MCF 10A (cell line): ENCODE measurements around the gene PRRT3. TPM values are rescaled to one million over a fixed set of nuclear protein-coding genes. Genes with fewer than 3 reads are reported as not detected.
"Not testable (repeated sequence)": the region's sequence is repeated elsewhere in the genome, so short reads cannot be mapped to it uniquely, and the experiment has no call there.

Source experiments
- BruUV-seq: library from RNA; stranded (reverse); fragments of 400-500 nt; replicated peaks from 2 replicates; lab custom pipeline; 2021; lab: Mats Ljungman, UMichigan
- CTCF ChIA-PET: fragments of 300-600 bp; sonication (Branson Sonifier 250); formaldehyde crosslinking; extraction: SDS; loops from one replicate; lab custom pipeline; 2021; ENCODE audit warnings: antibody characterized with exemption, inconsistent platforms; lab: Yijun Ruan, JAX
- POLR2A ChIA-PET: fragments of 300-600, 350-650 bp; sonication (Branson Sonifier 250); formaldehyde crosslinking; extraction: SDS; loops from one replicate; lab custom pipeline; 2020; ENCODE audit warnings: antibody characterized with exemption, inconsistent platforms; lab: Yijun Ruan, JAX
- DNase-seq: peaks from one replicate; pipeline ENCODE4 v3.0.0-alpha.2; 2018; ENCODE audit not compliant: unreplicated experiment
- H3K27ac Mint-ChIP-seq: one replicate; pipeline ENCODE4 v1.8.0; 2022; ENCODE audit warnings: mild to moderate bottlenecking, low read depth, mixed read lengths; ENCODE audit not compliant: unreplicated experiment
- H3K27me3 Mint-ChIP-seq: one replicate; pipeline ENCODE4 v1.8.0; 2022; ENCODE audit warnings: mixed read lengths; ENCODE audit not compliant: insufficient read depth, unreplicated experiment
- H3K36me3 Mint-ChIP-seq: one replicate; pipeline ENCODE4 v1.8.0; 2022; ENCODE audit warnings: mild to moderate bottlenecking, moderate library complexity, mixed read lengths; ENCODE audit not compliant: insufficient read depth, unreplicated experiment
- H3K4me1 Mint-ChIP-seq: one replicate; pipeline ENCODE4 v1.8.0; 2022; ENCODE audit warnings: mixed read lengths; ENCODE audit not compliant: insufficient read depth, unreplicated experiment
- H3K4me3 Mint-ChIP-seq: one replicate; pipeline ENCODE4 v1.8.0; 2022; ENCODE audit warnings: mild to moderate bottlenecking, moderate library complexity, mixed read lengths; ENCODE audit not compliant: unreplicated experiment
- H3K9me3 Mint-ChIP-seq: one replicate; pipeline ENCODE4 v1.8.0; 2022; ENCODE audit warnings: mixed read lengths; ENCODE audit not compliant: unreplicated experiment
- intact Hi-C: fragments of 100-400 bp; cut with micrococcal nuclease; formaldehyde crosslinking; loops from 2 replicates; pipeline ENCODE4 v1.14.1; 2022
- total RNA-seq: library from RNA; stranded (reverse); gene quantifications from 2 replicates; pipeline ENCODE4 v1.2.3, GENCODE V29; 2022
- TF ChIP-seq, protein P1 (sequence below): fragments of 200-600 bp; IDR thresholded peaks from one replicate; pipeline ENCODE4 v1.8.0; 2022; ENCODE audit warnings: antibody characterized with exemption, mild to moderate bottlenecking; ENCODE audit not compliant: unreplicated experiment

PRRT3 gene
- total RNA-seq, 1 experiment from 2014 or later, result 1.3 TPM

- H3K9me3 Mint-ChIP-seq, result peaks cover 6% of the 10 kb centered on the region
- DNase-seq, result no peak
- peak overlapping the region; percentile 33 for H3K4me3 Mint-ChIP-seq
- intact Hi-C loops, result no loop called here
- no peaks in the 10 kb centered on the region for H3K27me3 Mint-ChIP-seq
- peaks cover 11% of the 10 kb centered on the region for H3K36me3 Mint-ChIP-seq
- TF ChIP-seq, protein P1, sequence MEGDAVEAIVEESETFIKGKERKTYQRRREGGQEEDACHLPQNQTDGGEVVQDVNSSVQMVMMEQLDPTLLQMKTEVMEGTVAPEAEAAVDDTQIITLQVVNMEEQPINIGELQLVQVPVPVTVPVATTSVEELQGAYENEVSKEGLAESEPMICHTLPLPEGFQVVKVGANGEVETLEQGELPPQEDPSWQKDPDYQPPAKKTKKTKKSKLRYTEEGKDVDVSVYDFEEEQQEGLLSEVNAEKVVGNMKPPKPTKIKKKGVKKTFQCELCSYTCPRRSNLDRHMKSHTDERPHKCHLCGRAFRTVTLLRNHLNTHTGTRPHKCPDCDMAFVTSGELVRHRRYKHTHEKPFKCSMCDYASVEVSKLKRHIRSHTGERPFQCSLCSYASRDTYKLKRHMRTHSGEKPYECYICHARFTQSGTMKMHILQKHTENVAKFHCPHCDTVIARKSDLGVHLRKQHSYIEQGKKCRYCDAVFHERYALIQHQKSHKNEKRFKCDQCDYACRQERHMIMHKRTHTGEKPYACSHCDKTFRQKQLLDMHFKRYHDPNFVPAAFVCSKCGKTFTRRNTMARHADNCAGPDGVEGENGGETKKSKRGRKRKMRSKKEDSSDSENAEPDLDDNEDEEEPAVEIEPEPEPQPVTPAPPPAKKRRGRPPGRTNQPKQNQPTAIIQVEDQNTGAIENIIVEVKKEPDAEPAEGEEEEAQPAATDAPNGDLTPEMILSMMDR, result no peak
- ChIA-PET CTCF (interaction anchor here (1.1 to 1.3 kb wide), 2 partner anchors 13 to 14 kb away, joined by 3 read pairs; no protein-coding TSS in a partner anchor), POLR2A (interaction anchor here (0.5 to 3.4 kb wide), 7 partner anchors 8 to 106 kb away, joined by 3 to 98 read pairs (median 14); partner anchors contain the start of genes ARPC4, CRELD1, IL17RC and RPUSD3)
- H3K27ac Mint-ChIP-seq, result peak overlapping the region; percentile 79
- H3K4me1 Mint-ChIP-seq, result peaks cover 63% of the 10 kb centered on the region
- no TSS peak for BruUV-seq
Observed at GRCh38 chr3:9899289-9899791, 52.9 kb downstream of the PRRT3 start.

GRCh38 chr3:9898467-9899241 lies 53.6 kb downstream of the PRRT3 start:
- Mint-ChIP-seq H3K4me3 (peak overlapping the region; percentile 33), H3K9me3 (peaks cover 6% of the 10 kb centered on the region), H3K27me3 (no peaks in the 10 kb centered on the region), H3K27ac (peak overlapping the region; percentile 79), H3K4me1 (peaks cover 64% of the 10 kb centered on the region), H3K36me3 (peaks cover 18% of the 10 kb centered on the region)
- ChIA-PET CTCF (interaction anchor here (0.7 to 1.2 kb wide), 3 partner anchors 12 to 50 kb away, joined by 3 to 6 read pairs (median 4); no protein-coding TSS in a partner anchor), POLR2A (interaction anchor here (0.9 to 3.4 kb wide), 13 partner anchors 9 to 138 kb away, joined by 3 to 98 read pairs (median 9); partner anchors contain the start of genes ARPC4, CRELD1, IL17RC and JAGN1)
- TF ChIP-seq, protein P1, result no peak
- peak; percentile 70 for DNase-seq
- no TSS peak for BruUV-seq
- intact Hi-C loops, result no loop called here

DNA sequence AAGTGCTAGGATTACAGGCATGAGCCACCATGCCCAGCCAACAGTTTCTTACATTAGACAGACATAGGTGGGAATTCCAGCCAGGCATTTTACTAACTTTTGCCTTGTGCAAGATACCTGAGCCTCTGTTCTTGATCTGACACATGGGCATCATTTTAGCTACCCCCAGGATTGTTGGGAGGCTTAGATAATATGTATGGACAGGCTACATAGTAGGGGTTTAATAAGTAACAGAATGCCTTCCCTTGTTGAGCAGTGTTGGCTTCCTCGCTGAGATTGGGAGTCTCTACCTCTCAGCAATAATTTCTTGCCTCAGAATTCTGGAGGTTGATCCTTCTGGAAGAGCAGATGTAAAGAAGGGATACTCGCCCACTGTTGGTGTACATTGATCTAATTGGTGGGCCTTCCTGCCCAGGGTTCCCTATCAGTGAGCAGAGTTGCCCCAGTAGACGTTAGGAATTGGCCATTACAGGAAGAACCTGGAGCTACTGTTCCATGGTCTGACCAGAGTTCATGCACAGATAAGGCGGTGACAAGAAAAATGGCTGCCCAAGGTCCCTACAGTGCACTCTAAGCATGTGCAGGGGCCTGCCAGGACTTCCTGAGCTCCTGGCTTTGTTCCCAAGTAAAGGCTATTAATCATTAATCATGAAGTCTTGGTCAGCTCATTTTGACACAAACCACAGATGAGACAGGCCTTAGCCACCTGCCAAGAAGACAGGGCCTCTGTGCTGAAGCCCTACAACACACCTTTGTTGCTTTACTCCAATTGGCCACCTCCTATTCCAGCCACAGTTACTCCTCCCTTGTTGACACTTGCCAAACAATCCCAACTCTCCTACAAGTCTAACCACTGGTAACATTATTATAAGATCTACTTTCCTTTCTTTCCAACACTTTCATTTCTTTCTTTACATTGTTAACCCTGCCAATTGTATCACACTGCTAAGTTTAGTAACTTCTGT lies 54.5 kb downstream of the PRRT3 start:
- intact Hi-C loops, result loop anchor here (2.0 kb wide), 1 partner anchor 49 kb away; no protein-coding TSS in a partner anchor
- DNase-seq, result peak; percentile 96
- Mint-ChIP-seq H3K4me3 (peak overlapping the region; percentile 33), H3K4me1 (peaks cover 59% of the 10 kb centered on the region), H3K9me3 (peaks cover 6% of the 10 kb centered on the region), H3K27ac (peak overlapping the region; percentile 79), H3K36me3 (peaks cover 28% of the 10 kb centered on the region), H3K27me3 (no peaks in the 10 kb centered on the region)
- TF ChIP-seq, protein P1, result no peak
- CTCF ChIA-PET, result interaction anchor here (0.6 to 1.3 kb wide), 5 partner anchors 11 to 85 kb away, joined by 3 to 6 read pairs (median 3); no protein-coding TSS in a partner anchor
- no TSS peak for BruUV-seq
- POLR2A ChIA-PET, result interaction anchor here (0.7 to 3.4 kb wide), 24 partner anchors 8 to 534 kb away, joined by 3 to 98 read pairs (median 4); partner anchors contain the start of genes ARPC4, CRELD1, IL17RC and JAGN1

DNA sequence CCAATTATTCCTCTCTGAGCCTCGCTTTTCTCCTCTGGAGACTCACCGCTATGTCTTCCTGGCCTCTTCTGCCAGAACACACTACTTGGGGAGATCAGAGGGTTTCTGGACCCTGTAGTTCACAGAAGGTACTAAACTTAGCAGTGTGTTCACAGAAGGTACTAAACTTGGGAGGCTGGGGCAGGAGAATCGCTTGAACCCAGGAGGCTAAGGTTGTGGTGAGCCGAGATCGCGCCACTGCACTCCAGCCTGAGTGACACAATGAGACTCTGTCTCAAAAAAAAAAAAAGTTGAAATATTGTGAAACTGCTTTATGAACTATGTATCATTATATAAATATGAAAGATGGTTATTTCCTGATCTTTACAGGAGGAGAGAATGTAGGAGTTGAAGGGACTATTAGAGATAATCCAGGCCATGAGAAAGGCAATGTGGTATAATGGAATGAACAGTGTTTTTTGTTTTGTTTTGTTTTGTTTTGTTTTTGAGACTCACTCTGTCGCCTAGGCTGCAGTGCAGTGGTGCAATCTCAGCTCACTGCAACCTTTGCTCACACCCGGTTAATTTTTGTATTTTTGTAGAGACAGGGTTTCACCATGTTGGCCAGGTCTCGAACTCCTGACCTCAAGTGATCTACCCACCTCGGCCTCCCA lies 55.3 kb downstream of the PRRT3 start:
- peak overlapping the region; percentile 16 for H3K4me3 Mint-ChIP-seq
- H3K27ac Mint-ChIP-seq, result peak overlapping the region; percentile 79
- DNase-seq, result peak; percentile 55

DNA sequence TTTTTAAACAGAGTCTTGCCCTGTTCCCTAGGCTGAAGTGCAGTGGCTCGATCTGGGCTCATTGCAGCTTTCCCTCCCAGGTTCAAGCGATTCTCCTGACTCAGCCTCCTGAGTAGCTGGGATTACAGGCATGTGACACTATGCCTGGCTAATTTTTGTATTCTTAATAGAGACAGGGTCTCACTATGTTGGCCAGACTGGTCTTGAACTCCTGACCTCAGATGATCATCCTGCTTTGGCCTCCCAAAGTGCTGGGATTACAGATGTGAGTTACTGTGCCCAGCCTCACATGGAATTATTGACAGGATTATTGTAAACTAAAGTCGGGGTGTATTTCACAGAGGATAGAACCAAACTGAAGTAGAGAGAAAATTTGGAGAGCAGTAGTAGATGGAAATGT lies 56.5 kb downstream of the PRRT3 start:
- BruUV-seq, result not testable (repeated sequence)

More for the DNA sequence above, 55.3 kb downstream of the PRRT3 start:
- not testable (repeated sequence) for H3K27me3 Mint-ChIP-seq, H3K9me3 Mint-ChIP-seq
- ChIA-PET CTCF (interaction anchor here (0.6 to 1.3 kb wide), 3 partner anchors 16 to 86 kb away, joined by 3 read pairs; no protein-coding TSS in a partner anchor), POLR2A (interaction anchor here (0.7 to 3.4 kb wide), 15 partner anchors 7 to 534 kb away, joined by 3 to 98 read pairs (median 4); partner anchors contain the start of genes ARPC4, IL17RC, JAGN1 and RPUSD3)
- TSS peak; percentile 61 for BruUV-seq
- peaks cover 36% of the 10 kb centered on the region for H3K36me3 Mint-ChIP-seq
- peaks cover 59% of the 10 kb centered on the region for H3K4me1 Mint-ChIP-seq
- intact Hi-C loops, result loop anchor here (2.0 kb wide), 1 partner anchor 48 kb away; no protein-coding TSS in a partner anchor

More for the DNA sequence above, 56.5 kb downstream of the PRRT3 start:
- ChIA-PET POLR2A (interaction anchor here (0.6 to 3.5 kb wide), 6 partner anchors 9 to 134 kb away, joined by 3 to 54 read pairs (median 20); partner anchors contain the start of gene IL17RE), CTCF (interaction anchor here (0.6 to 1.2 kb wide), 2 partner anchors 14 to 19 kb away, joined by 3 read pairs; no protein-coding TSS in a partner anchor)
- H3K4me3 Mint-ChIP-seq, DNase-seq, H3K27me3 Mint-ChIP-seq, H3K9me3 Mint-ChIP-seq: not testable (repeated sequence)
- Mint-ChIP-seq H3K4me1 (peaks cover 65% of the 10 kb centered on the region), H3K27ac (peak overlapping the region; percentile 79), H3K36me3 (peaks cover 46% of the 10 kb centered on the region)
- intact Hi-C loops, result loop anchor here (2.0 kb wide), 1 partner anchor 47 kb away; no protein-coding TSS in a partner anchor
